Hepatocyte (in vitro differentiated cells): ENCODE data around the gene TPCN2.

Experiments
- EZH2 ChIP-seq: fragments of 200-600 bp; sonication (generic); IDR thresholded peaks from 2 replicates; pipeline ENCODE4 v1.6.1; 2016; ENCODE audit warnings: antibody characterized with exemption, mild to moderate bottlenecking, borderline replicate concordance
- TF ChIP-seq, protein P1 (sequence below): fragments of 200-600 bp; sonication (generic); IDR thresholded peaks from 2 replicates; pipeline ENCODE4 v1.5.1; 2016; ENCODE audit warnings: antibody characterized with exemption, mild to moderate bottlenecking; ENCODE audit not compliant: poor library complexity

DNA sequence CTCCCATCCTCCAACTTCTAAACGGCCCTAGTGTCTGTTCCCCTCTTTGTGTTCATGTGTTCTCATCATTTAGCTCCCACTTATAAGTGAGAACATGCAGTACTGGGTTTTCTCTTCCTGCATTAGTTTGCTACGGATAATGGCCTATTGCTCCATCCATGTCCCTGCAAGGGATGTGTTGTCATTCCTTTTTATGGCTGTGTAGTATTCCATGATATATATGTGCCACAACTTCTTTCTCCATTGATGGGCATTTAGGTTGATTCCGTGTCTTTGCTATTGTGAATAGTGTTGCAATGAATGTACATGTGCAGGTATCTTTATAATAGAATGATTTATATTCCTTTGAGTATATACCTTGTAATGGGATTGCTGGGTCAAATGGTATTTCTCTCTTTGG is 101.4 kb downstream of the TPCN2 start:
- TF ChIP-seq, protein P1, sequence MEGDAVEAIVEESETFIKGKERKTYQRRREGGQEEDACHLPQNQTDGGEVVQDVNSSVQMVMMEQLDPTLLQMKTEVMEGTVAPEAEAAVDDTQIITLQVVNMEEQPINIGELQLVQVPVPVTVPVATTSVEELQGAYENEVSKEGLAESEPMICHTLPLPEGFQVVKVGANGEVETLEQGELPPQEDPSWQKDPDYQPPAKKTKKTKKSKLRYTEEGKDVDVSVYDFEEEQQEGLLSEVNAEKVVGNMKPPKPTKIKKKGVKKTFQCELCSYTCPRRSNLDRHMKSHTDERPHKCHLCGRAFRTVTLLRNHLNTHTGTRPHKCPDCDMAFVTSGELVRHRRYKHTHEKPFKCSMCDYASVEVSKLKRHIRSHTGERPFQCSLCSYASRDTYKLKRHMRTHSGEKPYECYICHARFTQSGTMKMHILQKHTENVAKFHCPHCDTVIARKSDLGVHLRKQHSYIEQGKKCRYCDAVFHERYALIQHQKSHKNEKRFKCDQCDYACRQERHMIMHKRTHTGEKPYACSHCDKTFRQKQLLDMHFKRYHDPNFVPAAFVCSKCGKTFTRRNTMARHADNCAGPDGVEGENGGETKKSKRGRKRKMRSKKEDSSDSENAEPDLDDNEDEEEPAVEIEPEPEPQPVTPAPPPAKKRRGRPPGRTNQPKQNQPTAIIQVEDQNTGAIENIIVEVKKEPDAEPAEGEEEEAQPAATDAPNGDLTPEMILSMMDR: no peak
- TF ChIP-seq EZH2: no peak
